Peyer's patch (tissue), 4 donors: ENCODE measurements around the gene CD40LG.

Experiments
- POLR2A ChIP-seq, 2 donors: fragments of 450-650 bp; IDR thresholded peaks; one replicate each; pipeline ENCODE4 v1.5.1; 2017; ENCODE audit warnings: antibody characterized with exemption in 2 of 2, mild to moderate bottlenecking in 2 of 2, moderate library complexity in 2 of 2
- TF ChIP-seq, protein P1 (sequence below), 6 experiments: fragments of 450-650 bp in 4 of 6; fragments of 200-600 bp in 2 of 6; sonication (generic) in 1 of 6; IDR thresholded peaks; one replicate each; pipeline ENCODE4 v1.5.1; 2017 to 2019; ENCODE audit warnings: antibody characterized with exemption in 6 of 6, mild to moderate bottlenecking in 3 of 6, moderate library complexity in 1 of 6

DNA sequence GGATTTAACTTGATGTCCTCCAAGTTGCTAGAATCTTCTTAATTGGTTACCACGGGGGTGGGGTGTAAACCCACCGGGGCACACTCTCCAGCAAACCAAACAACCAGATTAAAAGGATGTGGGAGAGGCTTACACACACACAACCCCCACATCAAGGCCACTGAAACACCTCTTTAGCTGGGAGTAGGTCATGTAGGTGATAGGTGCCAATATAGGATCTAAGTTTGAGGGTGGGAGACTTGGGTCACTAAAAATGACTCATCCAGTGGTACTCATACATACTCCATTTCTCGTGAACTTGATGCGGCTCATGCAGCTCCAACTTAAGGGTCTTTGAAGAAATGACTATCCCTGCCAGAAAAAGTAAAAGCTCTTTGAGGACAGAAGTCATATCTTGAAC lies 20.5 kb upstream of the CD40LG start:
- no peak for TF ChIP-seq POLR2A (IDR thresholded peaks at IDR 0.05)
- TF ChIP-seq, protein P1, sequence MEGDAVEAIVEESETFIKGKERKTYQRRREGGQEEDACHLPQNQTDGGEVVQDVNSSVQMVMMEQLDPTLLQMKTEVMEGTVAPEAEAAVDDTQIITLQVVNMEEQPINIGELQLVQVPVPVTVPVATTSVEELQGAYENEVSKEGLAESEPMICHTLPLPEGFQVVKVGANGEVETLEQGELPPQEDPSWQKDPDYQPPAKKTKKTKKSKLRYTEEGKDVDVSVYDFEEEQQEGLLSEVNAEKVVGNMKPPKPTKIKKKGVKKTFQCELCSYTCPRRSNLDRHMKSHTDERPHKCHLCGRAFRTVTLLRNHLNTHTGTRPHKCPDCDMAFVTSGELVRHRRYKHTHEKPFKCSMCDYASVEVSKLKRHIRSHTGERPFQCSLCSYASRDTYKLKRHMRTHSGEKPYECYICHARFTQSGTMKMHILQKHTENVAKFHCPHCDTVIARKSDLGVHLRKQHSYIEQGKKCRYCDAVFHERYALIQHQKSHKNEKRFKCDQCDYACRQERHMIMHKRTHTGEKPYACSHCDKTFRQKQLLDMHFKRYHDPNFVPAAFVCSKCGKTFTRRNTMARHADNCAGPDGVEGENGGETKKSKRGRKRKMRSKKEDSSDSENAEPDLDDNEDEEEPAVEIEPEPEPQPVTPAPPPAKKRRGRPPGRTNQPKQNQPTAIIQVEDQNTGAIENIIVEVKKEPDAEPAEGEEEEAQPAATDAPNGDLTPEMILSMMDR (IDR thresholded peaks at IDR 0.05) = no peak
